ENCODE results near the gene SEMA3D.

- TF ChIP-seq REST (IDR thresholded peaks at IDR 0.05) (no peak), HNF4G (IDR thresholded peaks at IDR 0.05) (no peak), CTCF (IDR thresholded peaks at IDR 0.05; ENCODE audit: low read depth, low read length, missing input control) (no peak), ATF3 (IDR thresholded peaks at IDR 0.05) (no peak), YY1 (IDR thresholded peaks at IDR 0.05) (no peak), TAF1 (conservative IDR thresholded peaks at IDR 0.05) (no peak), GABPA (IDR thresholded peaks at IDR 0.05 in 1 of 2, conservative IDR thresholded peaks at IDR 0.05 in 1 of 2) (no peak), SP1 (IDR thresholded peaks at IDR 0.05) (no peak)
Observed at GRCh38 chr7:85081392-85081791, 105.5 kb downstream of the SEMA3D start.

Data from liver (tissue), 3 donors.